ENCODE data around the gene NLRC5.
"Not testable (repeated sequence)": the region's sequence is repeated elsewhere in the genome, so short reads cannot be mapped to it uniquely, and the experiment has no call there.

NLRC5 gene

GRCh38 chr16:57084257-57084770 is 95.0 kb downstream of the NLRC5 start:
- DNase-seq = peak; percentile 84

GRCh38 chr16:57084996-57085395 is 95.6 kb downstream of the NLRC5 start:
- no peak for DNase-seq

- no peak for DNase-seq
Measured at GRCh38 chr16:57087003-57087402, 97.6 kb downstream of the NLRC5 start.

GRCh38 chr16:57089406-57089805 is 100.0 kb downstream of the NLRC5 start:
- DNase-seq = no peak

GRCh38 chr16:57091200-57091974 is 102.0 kb downstream of the NLRC5 start:
- DNase-seq = peak; percentile 98

- DNase-seq = peak; percentile 78
Measured at GRCh38 chr16:57091975-57092785, 102.8 kb downstream of the NLRC5 start, which contains the start of gene CPNE2. Gene CPNE2 (plus strand): TSS chr16:57092583. CDS start chr16:57110743, 18,160 bp downstream.

DNA sequence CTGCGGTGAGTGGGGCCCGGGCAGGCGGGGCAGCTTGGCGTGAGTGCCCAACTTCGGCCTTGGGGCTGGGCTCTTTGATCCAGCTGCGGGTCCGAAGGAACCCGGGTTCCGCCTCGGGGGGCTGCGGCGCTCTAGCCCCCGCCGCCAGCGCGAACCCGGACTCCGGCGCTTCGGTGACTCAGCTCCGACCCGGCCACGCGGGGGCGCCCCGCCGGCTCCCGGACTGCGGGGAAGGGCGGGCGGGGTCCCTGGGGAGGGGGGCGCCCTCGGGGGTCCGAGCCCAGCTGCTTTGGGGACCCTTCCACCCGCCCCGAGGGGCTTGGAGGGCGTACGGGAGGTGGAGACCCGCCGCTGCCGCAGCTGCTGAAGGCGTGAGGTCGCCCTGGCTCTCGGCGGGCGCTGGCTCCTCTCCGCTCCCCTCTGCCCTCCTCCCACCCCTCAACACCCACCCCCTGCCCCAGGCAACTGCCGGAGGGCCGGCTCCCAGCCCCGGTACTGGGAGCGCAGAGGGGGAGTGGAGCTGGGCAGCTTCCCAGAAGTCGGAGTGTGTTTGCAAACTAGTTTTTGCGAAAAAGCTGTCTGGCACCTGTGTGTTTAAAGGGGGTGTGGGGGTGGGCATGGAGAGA is 103.5 kb downstream of the NLRC5 start:
- DNase-seq = peak; percentile 72

GRCh38 chr16:57093666-57094564 is 104.6 kb downstream of the NLRC5 start:
- DNase-seq = no peak

- DNase-seq = no peak
Measured at GRCh38 chr16:57094911-57095310, 105.6 kb downstream of the NLRC5 start.

- no peak for DNase-seq
Measured at GRCh38 chr16:57096192-57096591, 106.8 kb downstream of the NLRC5 start.

GRCh38 chr16:57096793-57097192 is 107.4 kb downstream of the NLRC5 start:
- DNase-seq = no peak

GRCh38 chr16:57098188-57098841 is 109.0 kb downstream of the NLRC5 start:
- DNase-seq = no peak

- DNase-seq = not testable (repeated sequence)
Measured at GRCh38 chr16:57099965-57100364, 110.6 kb downstream of the NLRC5 start.

DNA sequence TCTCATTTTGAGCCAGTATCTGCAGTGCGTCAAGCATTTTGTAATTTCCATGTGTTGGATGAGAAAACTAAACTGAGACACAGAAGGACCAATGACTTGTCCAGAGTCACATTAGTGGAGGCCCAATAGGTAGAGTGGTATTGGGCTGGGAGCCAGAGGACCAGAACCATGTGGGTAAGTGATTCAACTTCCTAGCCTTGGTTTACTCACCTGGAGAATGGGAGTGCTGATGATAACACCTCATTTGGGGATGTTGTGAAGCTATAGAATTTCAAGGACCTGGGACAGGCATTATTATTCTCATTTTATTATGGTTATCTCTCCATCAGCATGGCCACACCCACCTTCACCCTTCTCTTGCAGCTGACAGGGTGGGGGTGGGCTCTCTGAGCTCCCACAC is 111.1 kb downstream of the NLRC5 start:
- no peak for DNase-seq

DNA sequence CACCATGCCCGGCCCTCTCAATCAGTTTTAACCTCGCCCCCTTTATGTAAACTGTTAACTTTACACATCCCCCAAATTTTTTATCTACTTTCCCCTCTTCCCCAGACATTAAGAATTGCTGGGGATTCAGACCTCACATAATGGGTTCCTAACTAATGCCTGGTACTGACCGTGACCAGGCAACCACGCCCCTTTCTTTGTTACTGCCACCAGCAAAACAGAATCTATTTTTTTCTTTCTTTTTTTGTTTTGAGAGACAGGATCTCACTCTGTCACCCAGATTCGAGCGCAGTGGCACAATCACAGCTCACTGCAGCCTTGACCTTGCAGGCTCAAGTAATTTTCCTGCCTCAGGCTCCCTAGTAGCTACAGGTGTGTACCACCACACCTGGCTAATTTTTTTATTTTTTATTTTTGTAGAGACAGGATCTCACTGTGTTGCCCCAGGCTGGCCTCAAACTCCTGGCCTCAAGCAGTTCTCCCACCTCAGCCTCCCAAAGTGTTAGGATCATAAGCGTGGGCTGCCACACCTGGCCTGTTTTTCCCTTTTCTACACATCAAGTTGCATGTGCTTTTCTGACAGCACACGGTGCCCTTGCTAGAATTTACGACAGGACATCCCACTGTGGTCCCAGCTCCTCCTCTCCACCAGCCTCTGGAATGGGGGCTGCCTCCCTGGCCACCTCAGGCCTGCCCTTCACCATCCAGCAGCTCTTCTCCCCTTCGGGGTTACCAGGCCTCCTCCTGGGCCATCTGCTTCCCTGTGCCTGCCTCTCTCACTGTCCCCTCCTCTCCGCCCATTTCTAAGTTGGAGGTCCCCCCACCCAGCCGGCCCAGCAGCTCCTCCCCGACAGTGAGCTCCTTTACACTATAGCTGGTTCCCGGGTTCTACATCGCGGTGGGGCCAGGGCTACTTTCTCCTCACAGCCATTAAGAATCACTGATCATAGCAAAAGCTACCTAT is 113.8 kb downstream of the NLRC5 start:
- DNase-seq = no peak

GRCh38 chr16:57104706-57105105 is 115.3 kb downstream of the NLRC5 start:
- DNase-seq = no peak

DNA sequence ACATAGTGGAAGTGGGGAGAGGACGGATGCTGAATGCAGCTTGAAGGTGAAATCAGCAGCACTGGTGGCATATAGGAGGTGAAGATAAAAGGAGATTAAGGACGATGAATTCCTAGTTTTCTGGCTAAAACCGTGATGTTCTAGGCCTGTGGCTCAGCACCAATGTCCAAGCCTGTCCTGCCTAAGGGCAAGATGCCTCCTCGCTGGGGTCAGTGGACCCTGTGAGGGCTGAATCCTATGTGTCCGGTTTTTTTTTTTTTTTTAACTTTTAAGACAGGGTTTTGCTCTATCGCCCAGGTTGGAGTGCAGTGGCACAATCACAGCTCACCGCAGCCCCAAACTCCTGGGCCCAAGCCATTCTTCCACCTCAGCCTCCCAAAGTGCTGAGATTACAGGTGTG is 115.8 kb downstream of the NLRC5 start:
- no peak for DNase-seq

- DNase-seq = no peak
Measured at GRCh38 chr16:57106767-57107166, 117.4 kb downstream of the NLRC5 start.

DNA sequence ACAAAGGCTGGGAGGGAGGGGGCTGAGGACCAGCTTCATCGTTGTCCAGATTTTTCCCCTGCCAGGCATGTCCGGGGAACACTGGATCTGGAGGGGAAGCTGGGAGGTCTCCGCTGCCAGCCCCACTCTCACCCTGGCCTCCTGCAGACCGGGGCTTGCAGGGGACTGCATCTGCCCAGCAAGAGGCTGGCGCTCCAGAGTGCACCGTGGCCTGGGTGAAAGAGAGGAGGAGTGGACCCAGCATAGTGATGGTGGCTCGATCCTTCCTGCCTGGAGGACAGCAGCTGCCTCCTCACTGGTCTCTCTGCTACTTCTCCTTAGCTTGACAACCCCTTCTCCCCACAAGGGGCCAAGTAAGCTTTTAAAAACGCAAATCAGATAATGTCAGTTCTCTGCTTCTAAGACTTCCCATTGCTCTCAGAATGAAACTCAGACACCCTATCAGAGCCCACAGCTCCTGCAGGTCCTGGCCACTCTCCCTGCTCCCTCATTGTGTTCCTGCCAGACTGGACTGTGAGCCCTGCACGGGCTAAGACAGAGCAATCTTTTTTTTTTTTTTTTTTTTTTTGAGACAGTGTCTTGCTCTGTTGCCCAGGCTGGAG is 118.1 kb downstream of the NLRC5 start:
- DNase-seq = no peak

DNA sequence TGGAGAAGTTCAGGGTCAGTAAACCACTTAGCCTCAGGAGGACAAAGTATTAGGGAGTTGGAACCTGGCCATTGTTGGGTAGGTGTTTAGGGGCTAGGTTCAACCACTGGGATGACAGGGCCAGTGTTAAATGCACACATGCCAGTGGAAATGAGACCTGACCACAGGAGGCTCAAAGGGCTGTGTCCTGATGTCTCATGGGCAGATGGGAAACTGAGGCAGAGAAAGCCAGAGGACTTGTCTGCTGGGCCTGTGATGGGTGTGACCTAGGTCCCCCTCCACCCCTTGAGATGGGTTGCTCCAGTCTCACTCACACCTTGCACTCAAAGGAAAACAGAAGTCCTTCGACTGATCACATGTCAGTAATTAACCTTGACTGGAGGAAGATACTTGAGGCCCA is 119.1 kb downstream of the NLRC5 start:
- no peak for DNase-seq
